ENCODE results near the gene CTCF. TPM values are rescaled to one million over a fixed set of nuclear protein-coding genes. Genes with fewer than 3 reads are reported as not detected.
"Not testable (repeated sequence)": the region's sequence is repeated elsewhere in the genome, so short reads cannot be mapped to it uniquely, and the experiment has no call there.

CTCF gene
- polyA plus RNA-seq, 1 donor, result 88.3 TPM

DNA sequence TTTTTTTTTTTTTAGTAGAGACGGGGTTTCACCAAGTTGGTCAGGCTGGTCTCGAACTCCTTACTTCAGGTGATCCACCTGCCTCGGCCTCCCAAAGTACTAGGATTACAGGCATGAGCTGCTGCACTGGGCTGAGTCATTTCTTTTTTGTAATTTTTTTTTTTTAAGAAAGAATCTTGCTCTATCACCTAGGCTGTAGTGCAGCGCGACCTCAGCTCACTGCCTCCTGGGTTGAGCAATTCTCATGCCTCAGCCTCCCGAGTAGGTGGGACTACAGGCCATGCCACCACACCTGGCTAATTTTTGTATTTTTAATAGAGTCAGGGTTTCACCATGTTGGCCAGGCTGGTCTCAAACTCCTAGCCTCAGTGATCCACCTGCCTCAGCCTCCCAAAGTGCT is 28.3 kb upstream of the CTCF start:
- DNase-seq, result not testable (repeated sequence)

DNA sequence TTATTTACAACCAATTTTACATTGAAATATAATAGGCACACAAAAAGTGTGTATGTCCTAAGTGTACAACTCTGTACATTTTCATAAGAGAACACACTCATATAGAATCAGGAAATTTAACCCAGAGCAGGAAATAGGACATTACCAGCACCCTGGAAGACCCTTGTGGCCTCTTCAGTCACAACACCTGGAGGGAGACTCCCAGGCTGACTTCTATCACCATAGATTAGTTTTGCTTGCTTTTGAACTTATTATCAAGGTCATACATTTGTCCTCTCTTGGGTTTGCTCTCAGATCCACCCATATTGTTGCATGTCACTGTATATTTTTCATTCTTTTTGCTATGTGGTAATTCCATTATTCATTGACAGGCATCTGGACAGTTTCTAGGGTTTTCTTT is 27.9 kb upstream of the CTCF start:
- DNase-seq, result no peak

DNA sequence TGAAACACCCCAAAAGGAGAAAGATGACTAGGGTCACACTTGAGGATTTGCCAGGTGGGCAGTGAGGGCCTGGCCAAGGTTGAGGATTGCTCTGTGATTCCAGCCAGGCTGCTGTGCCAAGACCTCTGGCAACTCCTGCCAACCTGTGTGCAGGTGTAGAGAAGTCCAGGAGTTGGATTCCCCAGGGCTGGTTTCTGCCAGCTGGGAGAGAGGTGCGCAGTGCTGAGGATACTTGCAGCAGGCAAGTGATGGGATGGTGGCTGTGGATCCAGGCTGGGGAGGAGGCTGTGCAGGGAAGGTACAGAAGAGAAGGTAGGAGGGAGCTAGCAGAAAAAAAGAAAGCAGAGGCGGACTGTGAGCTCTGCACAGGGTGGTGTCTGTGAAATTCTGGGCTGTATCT is 27.1 kb upstream of the CTCF start:
- DNase-seq, result no peak

DNA sequence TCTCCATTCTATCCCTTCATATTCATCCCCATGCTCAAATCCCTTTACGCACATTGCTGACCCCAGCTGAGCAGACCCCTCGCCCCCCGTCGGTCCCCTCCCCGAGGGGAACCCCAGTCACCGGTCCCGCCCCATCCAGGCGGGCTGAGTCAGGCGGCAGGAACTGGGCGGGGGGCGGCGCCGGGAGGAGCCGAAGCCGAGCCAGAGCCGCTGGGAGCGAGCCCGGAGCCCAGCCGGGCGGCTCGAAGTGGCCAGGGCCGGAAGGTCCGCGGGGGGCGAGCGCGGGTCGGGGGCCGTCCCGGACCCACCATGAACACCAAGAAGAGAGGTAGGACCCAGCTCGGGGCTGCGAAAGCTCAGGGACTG is 25.1 kb upstream of the CTCF start:
- DNase-seq, result no peak

DNA sequence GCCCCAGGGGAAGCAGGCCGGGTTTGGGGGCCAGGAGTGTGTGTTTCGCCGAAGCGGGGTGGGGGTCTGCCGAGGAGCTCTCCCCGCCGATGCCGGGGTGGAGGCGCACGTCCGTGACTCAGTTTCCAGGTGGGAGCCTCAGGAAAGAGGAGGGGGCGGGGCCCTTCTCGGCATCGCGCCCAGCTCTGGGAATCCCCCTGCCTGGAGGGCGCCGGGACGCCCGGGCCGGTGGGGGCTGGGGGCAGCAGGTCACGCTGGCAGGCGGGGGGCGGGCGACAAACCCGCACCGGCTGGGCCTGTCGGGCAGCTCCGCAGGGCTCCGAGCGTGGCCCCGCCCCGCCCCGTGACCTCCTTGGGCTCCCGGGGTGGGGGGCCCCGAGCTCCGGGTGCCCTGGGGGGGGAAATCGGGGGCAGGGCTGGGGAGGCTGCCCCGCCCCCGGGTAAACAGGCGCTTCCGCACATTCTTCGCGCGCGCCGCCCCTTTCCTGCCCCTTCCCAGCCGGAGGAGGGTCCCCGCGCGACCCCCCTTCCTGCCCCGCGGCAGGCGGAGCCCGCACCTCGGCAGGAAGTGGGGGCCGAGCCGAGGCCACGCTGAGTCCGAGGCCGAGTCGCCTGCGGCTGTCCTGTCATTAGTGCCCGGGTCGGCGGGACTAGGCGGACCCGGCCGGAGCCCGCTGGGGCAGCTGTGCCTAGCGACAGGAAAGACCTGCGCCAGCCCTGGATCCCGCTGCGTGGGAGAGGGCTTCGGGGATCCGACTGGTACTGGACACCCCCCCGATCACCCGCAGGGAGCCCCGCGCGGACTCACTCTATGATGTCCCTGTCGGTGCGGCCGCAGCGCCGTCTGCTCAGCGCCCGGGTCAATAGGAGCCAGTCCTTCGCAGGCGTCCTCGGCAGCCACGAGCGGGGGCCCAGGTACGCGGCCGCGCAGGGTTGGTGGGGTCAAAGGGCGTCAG is 24.4 kb upstream of the CTCF start:
- DNase-seq, result no peak

DNA sequence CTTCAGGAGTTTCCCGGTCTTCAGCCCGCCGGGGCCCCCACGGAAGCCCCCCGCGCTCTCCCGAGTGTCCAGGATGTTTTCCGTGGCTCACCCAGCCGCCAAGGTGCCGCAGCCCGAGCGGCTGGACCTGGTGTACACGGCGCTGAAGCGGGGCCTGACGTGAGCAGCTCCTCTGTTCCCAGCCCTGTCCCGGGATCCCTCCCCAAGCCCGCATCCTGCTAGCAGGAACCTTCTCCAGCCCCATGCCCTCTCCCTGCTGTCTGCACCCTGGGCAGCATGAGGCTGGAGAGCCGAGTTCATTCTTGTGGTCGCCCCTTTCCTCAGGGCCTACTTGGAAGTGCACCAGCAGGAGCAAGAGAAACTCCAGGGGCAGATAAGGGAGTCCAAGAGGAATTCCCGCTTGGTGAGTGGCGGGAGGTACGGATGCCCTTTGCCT is 23.6 kb upstream of the CTCF start:
- no peak for DNase-seq

DNA sequence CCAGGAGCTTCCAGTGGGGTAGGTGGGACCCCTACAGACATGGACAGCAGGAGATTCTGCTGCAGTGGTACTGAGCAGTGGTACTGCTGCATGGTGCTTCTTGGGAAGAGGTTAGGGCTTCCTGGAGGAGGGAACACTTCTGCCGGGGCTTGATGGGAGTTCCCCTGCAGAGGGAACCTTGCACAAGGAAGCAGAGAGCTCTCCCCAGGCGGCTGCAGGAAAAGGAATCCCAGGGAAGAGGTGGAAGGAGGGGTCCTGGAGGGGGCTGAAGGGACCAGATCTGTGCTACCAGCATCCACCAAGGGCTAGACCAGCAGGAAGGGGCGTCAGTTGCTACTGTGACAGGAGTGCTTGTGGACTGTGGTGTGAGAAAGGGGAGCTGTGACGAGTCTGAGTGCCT is 23.1 kb upstream of the CTCF start:
- DNase-seq, result no peak

DNA sequence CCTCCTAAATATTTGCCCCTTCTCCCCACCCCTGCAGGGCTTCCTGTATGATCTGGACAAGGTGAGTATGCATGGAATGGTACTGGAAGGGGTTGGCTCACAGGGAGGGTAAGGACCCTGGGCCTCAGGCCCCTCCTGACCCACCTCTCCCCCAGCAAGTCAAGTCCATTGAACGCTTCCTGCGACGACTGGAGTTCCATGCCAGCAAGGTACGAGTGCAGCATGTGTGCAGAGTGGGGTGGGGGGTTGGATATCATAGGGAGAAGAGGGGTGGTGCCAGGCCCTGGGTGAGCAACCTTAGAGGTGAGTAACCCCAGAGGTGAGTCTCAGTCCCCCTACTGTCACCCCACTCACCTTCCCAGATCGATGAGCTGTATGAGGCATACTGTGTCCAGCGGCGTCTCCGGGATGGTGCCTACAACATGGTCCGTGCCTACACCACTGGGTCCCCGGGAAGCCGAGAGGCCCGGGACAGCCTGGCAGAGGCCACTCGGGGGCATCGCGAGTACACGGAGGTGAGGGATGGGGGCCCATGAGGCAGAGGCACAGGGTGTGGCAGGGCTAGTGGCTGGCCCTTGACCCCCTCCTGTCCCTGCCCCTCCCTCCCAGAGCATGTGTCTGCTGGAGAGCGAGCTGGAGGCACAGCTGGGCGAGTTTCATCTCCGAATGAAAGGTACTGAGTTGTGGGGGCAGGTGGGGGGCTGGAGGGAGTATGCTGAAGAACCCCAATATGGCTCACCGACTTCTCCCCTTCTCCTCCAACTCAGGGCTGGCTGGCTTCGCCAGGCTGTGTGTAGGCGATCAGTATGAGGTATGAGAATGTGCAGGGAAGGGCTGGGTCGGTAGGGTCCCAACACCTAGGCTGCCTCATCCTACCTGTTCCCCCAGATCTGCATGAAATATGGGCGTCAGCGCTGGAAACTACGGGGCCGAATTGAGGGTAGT is 22.4 kb upstream of the CTCF start:
- DNase-seq, result no peak

DNA sequence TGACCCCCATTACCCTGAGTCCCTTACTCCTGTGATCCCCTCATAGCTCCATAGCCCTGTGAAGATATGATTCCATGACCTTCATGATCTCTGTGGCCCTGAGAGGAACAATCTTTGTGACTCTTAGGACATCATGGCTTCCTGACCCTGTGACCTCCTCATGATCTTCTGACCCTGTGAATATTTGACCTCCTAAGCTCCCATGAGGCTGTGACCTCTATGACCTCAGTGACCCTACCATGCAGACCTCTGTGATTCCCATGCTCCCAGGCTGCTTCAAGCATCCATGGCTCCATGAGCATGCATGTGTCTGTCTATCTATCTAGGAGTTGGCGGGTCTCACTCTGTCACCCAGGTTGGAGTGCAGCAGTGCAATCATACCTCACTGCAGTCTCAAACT is 21.6 kb upstream of the CTCF start:
- DNase-seq, result no peak

DNA sequence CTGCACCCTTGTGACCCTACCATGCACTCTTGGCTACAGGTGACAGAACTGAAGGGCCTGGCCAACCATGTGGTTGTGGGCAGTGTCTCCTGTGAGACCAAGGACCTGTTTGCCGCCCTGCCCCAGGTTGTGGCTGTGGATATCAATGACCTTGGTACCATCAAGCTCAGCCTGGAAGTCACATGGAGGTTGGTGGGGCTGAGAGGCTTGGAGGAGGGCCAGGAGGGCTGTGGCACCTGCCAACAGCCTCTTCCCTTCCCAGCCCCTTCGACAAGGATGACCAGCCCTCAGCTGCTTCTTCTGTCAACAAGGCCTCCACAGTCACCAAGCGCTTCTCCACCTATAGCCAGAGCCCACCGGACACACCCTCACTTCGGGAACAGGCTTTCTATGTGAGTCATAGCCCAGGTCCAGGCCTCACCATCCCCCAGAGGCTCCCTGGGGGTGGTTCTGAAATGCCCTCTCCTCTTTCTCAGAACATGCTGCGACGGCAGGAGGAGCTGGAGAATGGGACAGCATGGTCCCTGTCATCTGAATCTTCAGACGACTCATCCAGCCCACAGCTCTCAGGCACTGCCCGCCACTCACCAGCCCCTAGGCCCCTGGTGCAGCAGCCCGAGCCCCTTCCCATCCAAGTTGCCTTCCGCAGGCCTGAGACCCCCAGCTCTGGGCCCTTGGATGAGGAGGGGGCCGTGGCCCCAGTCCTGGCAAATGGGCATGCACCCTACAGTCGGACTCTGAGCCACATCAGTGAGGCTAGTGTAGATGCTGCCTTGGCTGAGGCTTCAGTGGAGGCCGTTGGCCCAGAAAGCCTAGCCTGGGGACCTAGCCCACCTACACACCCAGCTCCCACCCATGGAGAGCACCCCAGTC is 20.7 kb upstream of the CTCF start:
- no peak for DNase-seq

DNA sequence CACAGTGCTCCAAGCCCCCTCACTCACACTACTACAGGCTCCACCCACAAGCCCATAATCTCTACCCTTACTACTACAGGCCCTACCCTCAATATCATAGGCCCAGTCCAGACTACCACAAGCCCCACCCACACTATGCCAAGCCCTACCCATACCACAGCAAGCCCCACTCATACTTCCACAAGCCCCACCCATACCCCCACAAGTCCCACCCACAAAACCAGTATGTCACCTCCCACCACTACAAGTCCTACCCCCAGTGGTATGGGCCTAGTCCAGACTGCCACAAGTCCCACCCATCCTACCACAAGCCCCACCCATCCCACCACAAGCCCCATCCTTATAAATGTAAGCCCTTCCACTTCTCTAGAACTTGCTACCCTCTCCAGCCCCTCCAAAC is 19.9 kb upstream of the CTCF start:
- no peak for DNase-seq

DNA sequence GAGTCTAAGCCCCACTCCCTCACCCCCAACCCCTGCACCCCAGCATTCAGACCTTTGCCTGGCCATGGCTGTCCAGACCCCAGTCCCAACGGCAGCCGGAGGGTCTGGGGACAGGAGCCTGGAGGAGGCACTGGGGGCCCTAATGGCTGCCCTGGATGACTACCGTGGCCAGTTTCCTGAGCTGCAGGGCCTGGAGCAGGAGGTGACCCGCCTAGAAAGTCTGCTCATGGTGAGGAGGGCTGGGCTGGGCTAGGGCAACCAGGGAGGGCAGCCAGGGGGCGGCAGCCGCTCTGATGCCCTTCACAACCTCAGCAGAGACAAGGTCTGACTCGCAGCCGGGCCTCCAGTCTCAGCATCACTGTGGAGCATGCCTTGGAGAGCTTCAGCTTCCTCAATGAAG is 19.3 kb upstream of the CTCF start:
- no peak for DNase-seq

DNA sequence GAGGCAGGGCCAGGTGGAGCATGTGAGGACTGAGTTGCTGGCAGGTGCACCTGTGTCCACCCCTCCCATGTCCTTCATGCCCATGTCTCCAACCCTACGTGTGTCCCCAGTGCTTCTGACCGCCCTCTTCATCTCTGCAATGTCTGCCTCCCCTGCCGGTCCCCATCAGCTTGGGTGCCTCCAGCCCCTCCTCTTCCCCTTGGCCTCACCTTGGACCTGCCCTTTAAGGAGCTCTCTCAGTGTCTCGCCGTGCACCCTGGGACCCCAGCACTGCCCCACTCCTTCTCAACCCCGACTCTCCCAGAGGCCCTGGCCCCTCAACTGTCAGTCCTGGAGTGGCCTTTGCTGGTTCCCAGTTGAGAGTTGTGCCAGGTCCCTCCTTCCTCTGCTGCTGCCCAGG is 18.7 kb upstream of the CTCF start:
- DNase-seq, result no peak

DNA sequence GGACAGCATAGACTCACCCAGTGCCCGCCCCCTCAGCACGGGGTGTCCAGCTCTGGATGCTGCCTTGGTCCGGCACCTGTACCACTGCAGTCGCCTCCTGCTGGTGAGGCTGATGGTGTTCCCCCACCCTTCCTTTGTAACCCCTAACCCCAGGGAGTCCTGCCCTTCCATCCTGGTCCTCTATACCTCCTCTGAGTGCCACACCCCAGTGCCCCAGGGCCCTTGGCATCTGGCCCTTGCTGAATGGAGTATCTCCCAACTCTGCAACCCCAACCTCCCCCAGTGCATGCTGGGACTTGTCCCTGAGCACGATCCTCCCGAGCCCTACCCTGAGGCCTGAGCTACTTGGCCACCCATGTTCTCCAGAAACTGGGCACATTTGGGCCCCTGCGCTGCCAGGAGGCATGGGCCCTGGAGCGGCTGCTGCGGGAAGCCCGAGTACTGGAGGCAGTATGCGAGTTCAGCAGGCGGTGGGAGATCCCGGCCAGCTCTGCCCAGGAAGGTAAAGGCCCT is 17.9 kb upstream of the CTCF start:
- no peak for DNase-seq

DNA sequence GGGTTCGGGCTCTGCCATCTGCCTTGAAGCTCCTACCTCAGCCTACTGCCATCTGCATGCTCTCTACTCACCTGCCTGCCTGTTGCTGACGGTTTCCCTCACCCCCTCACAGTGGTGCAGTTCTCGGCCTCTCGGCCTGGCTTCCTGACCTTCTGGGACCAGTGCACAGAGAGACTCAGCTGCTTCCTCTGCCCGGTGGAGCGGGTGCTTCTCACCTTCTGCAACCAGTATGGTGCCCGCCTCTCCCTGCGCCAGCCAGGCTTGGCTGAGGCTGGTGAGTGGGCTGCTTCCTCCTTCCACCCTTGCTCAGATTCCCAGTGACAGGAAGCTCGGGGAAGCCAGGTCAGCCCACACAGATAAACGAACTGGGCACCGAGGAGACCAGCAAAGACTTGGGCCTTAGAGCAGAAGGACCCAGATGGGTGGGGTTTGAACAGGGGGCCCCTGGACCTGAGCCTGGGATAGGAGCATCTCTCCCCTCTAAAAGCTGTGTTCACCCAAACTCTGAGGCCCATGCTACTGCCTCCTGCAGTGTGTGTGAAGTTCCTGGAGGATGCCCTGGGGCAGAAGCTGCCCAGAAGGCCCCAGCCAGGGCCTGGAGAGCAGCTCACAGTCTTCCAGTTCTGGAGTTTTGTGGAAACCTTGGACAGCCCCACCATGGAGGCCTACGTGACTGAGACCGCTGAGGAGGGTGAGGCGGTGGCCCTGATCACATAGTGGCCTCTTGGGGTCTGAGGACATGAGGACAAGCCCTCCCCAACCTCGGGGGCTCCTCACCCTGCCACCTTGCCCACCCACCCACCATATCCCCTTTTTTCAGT is 17.3 kb upstream of the CTCF start:
- DNase-seq, result no peak

DNA sequence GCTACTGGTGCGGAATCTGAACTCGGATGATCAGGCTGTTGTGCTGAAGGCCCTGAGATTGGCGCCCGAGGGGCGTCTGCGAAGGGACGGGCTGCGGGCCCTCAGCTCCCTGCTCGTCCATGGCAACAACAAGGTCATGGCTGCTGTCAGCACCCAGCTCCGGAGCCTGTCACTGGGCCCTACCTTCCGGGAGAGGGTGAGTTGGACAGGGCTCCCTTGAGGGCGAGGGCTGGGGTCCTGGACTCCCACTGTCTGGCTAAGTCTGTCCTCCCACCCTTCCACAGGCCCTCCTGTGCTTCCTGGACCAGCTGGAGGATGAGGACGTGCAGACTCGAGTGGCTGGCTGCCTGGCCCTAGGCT is 16.7 kb upstream of the CTCF start:
- DNase-seq, result no peak

DNA sequence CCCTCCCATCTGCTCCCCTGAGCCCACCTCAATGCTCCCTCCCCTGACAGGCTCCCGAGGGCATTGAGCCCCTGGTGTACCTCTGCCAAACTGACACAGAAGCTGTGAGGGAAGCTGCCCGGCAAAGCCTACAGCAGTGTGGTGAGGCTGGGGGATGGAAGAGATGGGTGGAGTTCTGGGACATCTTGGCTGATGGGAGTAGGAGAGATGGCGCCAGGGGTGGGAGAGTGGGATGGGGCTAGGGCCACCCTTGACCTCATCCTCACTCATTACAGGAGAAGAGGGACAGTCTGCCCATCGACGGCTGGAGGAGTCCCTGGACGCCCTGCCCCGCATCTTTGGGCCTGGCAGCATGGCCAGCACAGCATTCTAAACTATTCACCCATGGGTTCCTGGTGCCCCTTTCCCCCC is 16.2 kb upstream of the CTCF start:
- DNase-seq, result no peak

DNA sequence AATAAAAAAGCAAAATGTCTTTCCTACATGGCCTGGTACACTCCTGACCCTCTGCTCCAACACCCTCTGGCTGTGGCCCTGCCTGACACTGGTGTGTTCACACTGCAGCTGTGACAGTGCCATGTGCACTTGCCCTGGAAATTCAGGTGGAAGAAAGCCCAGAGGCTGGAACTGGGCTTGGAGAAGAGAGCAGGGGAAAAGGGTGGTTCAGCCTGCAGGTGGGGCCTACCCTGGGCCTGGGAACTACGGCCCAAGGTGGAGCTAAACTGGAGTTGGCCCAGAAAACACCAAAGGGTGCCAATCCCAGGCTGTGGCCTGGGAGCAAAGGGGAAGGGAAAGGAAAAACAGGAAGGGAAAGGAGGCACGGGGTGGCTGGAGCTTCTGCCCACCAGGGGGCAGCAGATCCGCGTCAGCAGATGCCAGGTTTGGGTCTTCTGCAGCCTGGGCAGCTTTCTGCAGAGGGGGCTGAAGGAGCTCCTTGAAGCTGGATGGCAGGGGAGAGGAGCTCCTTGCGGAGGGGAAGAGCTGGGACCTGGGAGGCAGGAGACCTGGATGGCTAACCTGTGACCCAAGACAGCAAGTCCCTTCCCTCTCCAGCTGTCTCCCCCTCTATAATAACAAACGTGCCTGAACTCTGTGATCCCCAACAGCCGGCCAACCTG is 15.4 kb upstream of the CTCF start:
- no peak for DNase-seq

DNA sequence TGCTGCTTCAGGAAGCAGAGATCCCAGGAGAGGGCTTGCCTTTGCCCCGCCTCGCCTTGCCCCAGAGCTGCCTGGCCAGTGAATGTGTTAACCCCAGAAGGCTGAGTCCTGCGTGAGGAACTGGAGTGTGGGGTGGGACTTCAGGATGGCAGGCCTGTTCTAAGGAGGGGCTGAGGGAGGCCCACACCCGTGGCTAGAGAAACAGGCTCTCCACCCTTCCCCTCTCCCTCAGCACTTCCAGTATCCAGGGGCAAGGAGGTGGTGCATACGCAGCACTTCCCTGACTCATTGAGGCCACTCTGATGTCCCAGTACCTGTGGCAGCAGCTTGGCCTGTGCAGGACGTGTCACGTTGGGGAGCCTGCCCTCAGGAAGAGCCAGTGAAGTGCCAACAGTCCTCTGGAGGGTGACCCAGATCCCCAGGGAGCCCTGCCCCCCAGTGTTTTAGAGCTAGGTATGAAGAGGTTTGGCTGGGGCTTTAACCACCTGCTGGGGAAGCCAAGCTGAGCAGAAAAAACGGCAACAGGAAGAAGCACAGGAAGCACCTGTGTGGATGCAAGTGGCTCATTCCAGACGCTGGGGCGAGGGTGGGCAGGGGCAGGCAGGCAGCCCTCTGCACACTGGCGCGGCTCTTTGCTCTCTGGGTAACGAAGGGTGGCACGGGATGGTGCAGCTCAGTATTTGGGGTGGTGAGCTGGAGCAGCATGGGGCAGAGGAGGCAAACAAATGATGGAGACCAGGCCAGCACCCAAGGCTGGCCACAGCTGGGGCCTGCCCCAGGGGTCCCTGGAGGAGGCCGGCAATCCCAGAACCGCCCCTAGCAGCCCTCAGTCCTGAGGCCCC is 14.7 kb upstream of the CTCF start:
- DNase-seq, result no peak

All from left kidney (tissue), 2 donors.